ENCODE results near the gene KDELR1. TPM values are rescaled to one million over a fixed set of nuclear protein-coding genes. Genes with fewer than 3 reads are reported as not detected.

Gene KDELR1
- total RNA-seq, 4 donors from 2014 or later: 77.3 to 94.1 (median 87.7) TPM

GRCh38 chr19:48403606-48404005 lies 12.3 kb upstream of the KDELR1 start:
- H3K4me3 ChIP-seq: no peak overlapping the region
- H3K4me1 ChIP-seq: peaks cover 9% of the 10 kb centered on the region
- no peak for TF ChIP-seq POLR2AphosphoS5 (IDR thresholded peaks at IDR 0.05)
- TF ChIP-seq, protein P1, sequence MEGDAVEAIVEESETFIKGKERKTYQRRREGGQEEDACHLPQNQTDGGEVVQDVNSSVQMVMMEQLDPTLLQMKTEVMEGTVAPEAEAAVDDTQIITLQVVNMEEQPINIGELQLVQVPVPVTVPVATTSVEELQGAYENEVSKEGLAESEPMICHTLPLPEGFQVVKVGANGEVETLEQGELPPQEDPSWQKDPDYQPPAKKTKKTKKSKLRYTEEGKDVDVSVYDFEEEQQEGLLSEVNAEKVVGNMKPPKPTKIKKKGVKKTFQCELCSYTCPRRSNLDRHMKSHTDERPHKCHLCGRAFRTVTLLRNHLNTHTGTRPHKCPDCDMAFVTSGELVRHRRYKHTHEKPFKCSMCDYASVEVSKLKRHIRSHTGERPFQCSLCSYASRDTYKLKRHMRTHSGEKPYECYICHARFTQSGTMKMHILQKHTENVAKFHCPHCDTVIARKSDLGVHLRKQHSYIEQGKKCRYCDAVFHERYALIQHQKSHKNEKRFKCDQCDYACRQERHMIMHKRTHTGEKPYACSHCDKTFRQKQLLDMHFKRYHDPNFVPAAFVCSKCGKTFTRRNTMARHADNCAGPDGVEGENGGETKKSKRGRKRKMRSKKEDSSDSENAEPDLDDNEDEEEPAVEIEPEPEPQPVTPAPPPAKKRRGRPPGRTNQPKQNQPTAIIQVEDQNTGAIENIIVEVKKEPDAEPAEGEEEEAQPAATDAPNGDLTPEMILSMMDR (IDR thresholded peaks at IDR 0.05): no peak
- TF ChIP-seq EP300 (IDR thresholded peaks at IDR 0.05): no peak
- no peak for TF ChIP-seq POLR2A (IDR thresholded peaks at IDR 0.05)
- H3K27me3 ChIP-seq: peaks cover 3% of the 10 kb centered on the region
- WGBS: 52% methylated on average over 3 of the region's 3 CpGs
- H3K36me3 ChIP-seq: no peaks in the 10 kb centered on the region
- no peak overlapping the region for H3K27ac ChIP-seq
- DNase-seq (ENCODE audit: low spot score in 2 of 2): no peak
- H3K9me3 ChIP-seq: no peaks in the 10 kb centered on the region

DNA sequence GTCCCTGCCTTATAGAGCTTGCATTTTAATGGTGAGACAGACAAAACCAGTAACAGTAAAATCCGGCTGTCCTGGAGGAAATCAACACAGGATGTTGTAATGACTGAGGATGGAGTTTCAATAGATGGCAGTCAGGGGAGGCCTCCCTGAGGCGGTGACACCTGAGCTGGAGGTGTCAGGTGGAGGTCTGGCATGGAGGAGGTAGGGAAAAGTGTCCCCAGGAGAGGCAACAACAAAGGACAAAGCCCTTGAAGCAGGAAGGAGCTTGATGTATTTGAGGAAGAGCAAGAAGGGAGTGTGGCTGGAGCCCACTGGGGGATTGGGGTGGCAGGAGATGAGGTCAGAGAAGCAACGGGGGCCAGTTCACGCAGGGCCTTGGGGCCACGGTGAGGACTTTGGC lies 9.9 kb upstream of the KDELR1 start:
- no peak overlapping the region for H3K27ac ChIP-seq
- no peak for TF ChIP-seq POLR2A (IDR thresholded peaks at IDR 0.05)
- no peak for TF ChIP-seq EP300 (IDR thresholded peaks at IDR 0.05)
- TF ChIP-seq POLR2AphosphoS5 (IDR thresholded peaks at IDR 0.05): no peak
- TF ChIP-seq, protein P1 (IDR thresholded peaks at IDR 0.05): no peak
- H3K36me3 ChIP-seq: no peaks in the 10 kb centered on the region
- peaks cover 13% of the 10 kb centered on the region for H3K27me3 ChIP-seq
- 55% methylated on average over 5 of the region's 5 CpGs for WGBS
- no peak for DNase-seq (ENCODE audit: low spot score in 2 of 2)
- H3K4me3 ChIP-seq: no peak overlapping the region
- H3K4me1 ChIP-seq: peaks cover 27% of the 10 kb centered on the region
- H3K9me3 ChIP-seq: no peaks in the 10 kb centered on the region

DNA sequence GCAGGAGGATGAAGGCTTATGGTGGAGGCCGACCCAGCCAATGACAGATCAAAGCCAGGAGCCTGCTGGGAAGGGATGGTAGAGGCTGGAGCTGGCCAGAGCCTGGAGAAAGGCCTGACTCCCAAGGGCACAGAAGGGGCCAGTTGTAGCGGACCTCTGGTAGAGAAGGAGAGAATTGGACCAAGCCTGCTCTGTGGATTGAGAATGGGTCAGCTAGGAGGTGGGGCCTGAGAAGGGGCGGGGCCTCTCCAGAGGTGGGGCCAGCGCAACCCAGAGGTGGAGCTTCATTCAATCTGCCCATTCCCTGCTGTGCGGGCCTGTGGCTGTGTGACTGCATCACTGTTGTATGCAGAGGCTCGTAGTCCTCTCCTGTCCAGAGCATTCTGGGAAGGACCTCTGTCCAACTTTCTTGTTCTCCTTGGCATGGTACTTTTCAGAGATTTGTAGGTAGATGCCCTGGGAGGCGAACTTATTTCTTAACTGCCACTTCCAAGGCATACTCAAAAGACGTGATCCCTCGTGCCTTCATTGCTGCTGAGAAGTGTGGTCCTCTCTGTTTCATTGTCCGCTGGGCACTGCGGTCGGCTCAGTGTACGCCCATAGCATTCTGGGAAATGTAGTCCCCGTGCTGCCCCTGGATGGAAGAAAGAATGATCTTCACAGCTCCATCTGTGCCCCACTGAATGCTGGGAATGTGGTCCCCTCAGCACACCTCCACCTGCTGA lies 8.8 kb upstream of the KDELR1 start:
- peak in 1 of 2 donors; percentile 82 for DNase-seq (ENCODE audit: low spot score in 2 of 2)
- no peak overlapping the region for H3K27ac ChIP-seq
- H3K9me3 ChIP-seq: no peaks in the 10 kb centered on the region
- H3K27me3 ChIP-seq: peaks cover 25% of the 10 kb centered on the region
- peaks cover 39% of the 10 kb centered on the region for H3K4me1 ChIP-seq
- no peak overlapping the region for H3K4me3 ChIP-seq
- 48% methylated on average over 14 of the region's 14 CpGs for WGBS
- TF ChIP-seq, protein P1 (IDR thresholded peaks at IDR 0.05): no peak
- no peak for TF ChIP-seq EP300 (IDR thresholded peaks at IDR 0.05)
- no peak for TF ChIP-seq POLR2AphosphoS5 (IDR thresholded peaks at IDR 0.05)
- TF ChIP-seq POLR2A (IDR thresholded peaks at IDR 0.05): no peak
- H3K36me3 ChIP-seq: no peaks in the 10 kb centered on the region

DNA sequence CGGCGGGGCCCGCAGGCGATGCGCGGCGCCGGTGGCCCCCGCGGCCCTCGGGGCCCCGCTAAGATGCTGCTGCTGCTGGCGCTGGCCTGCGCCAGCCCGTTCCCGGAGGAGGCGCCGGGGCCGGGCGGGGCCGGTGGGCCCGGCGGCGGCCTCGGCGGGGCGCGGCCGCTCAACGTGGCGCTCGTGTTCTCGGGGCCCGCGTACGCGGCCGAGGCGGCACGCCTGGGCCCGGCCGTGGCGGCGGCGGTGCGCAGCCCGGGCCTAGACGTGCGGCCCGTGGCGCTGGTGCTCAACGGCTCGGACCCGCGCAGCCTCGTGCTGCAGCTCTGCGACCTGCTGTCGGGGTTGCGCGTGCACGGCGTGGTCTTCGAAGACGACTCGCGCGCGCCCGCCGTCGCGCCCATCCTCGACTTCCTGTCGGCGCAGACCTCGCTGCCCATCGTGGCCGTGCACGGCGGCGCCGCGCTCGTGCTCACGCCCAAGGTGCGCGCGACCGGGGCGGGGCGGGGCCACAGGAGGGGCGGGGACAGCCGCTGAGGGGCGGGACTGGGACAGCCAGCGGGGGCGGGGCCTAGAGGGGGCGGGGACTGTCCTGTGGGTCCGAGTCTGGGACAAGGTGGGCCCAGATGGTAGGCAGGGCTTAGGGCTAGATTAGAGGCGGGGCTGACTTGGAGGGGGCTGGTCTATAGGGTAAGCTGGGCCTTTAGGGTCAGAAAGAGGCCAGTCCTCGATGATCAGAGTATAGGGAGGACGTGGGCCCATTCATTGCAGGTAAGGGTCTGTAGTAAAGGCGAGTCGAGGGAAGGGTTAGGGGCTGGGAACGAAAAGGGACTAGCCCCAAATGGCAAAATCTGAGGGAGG lies 7.3 kb upstream of the KDELR1 start:
- Histone ChIP-seq H3K27me3 (peaks cover 40% of the 10 kb centered on the region), H3K36me3 (no peaks in the 10 kb centered on the region), H3K4me1 (peaks cover 54% of the 10 kb centered on the region), H3K9me3 (no peaks in the 10 kb centered on the region), H3K27ac (peak overlapping the region; percentile 50), H3K4me3 (peak overlapping the region; percentile 55)
- 20% methylated on average over 25 of the region's 104 CpGs for WGBS
- peak; percentile 87 to 89 for DNase-seq (ENCODE audit: low spot score in 2 of 2)
- TF ChIP-seq, protein P1 (IDR thresholded peaks at IDR 0.05): no peak

- H3K27me3 ChIP-seq: peaks cover 46% of the 10 kb centered on the region
Measured at GRCh38 chr19:48398102-48398374, 6.7 kb upstream of the KDELR1 start.

More at GRCh38 chr19:48398102-48398374, 6.7 kb upstream of the KDELR1 start:
- peak in 1 of 2 donors; percentile 67 for DNase-seq (ENCODE audit: low spot score in 2 of 2)
- Histone ChIP-seq H3K9me3 (no peaks in the 10 kb centered on the region), H3K36me3 (no peaks in the 10 kb centered on the region), H3K4me3 (peak overlapping the region; percentile 55), H3K4me1 (peaks cover 59% of the 10 kb centered on the region), H3K27ac (peak overlapping the region; percentile 50)
- WGBS: 4% methylated on average over 17 of the region's 17 CpGs
- TF ChIP-seq, protein P1 (IDR thresholded peaks at IDR 0.05): no peak
- no peak for TF ChIP-seq POLR2AphosphoS5 (IDR thresholded peaks at IDR 0.05)
- no peak for TF ChIP-seq EP300 (IDR thresholded peaks at IDR 0.05)
- no peak for TF ChIP-seq POLR2A (IDR thresholded peaks at IDR 0.05)
